ENCODE measurements around the gene ISX.

GRCh38 chr22:35074583-35074982 lies 8.6 kb downstream of the ISX start:
- TF ChIP-seq TAF1 (IDR thresholded peaks at IDR 0.05; ENCODE audit: borderline replicate concordance, low read depth, low read length) (no peak), POLR2A (IDR thresholded peaks at IDR 0.05; ENCODE audit: low read depth, low read length) (no peak), POLR2AphosphoS5 (IDR thresholded peaks at IDR 0.05; ENCODE audit: low read depth, low read length) (no peak)

Measured in GM12892 (cell line).